IMR-90 (cell line): ENCODE data around the gene PLB1. TPM values are rescaled to one million over a fixed set of nuclear protein-coding genes. Genes with fewer than 3 reads are reported as not detected.

Experiments
- ATAC-seq: fragments of 200-7000 bp; cut with Tn5 transposase; 2 replicates; pipeline ENCODE4 v1.9.1; 2020; ENCODE audit warnings: low read depth, mild to moderate bottlenecking, moderate library complexity
- BruUV-seq: library from RNA; stranded (reverse); fragments of 400-500 nt; replicated peaks from 2 replicates; lab custom pipeline; 2021; lab: Mats Ljungman, UMichigan
- CTCF ChIA-PET: fragments of 300-600 bp; formaldehyde crosslinking; extraction: SDS; loops from one replicate; lab custom pipeline; 2021; ENCODE audit warnings: antibody characterized with exemption; lab: Yijun Ruan, JAX
- POLR2A ChIA-PET: fragments of 300-600 bp; sonication (Branson Sonifier 250); formaldehyde crosslinking; loops from one replicate; lab custom pipeline; 2022; ENCODE audit warnings: antibody characterized with exemption; ENCODE audit not compliant: unreplicated experiment; lab: Charles Lee
- DNase-seq: peaks from one replicate; pipeline ENCODE4 v3.0.0; 2013
- H2AFZ ChIP-seq: replicated peaks from 2 replicates; pipeline ENCODE3; 2013; ENCODE audit warnings: low read length, mild to moderate bottlenecking; ENCODE audit not compliant: poor library complexity
- H2AK5ac ChIP-seq: 2 replicates; pipeline ENCODE4 v1.6.1; 2013; ENCODE audit warnings: low read depth, low read length, inconsistent platforms
- H2AK9ac ChIP-seq: replicated peaks from 2 replicates; pipeline ENCODE3; 2013; ENCODE audit warnings: mild to moderate bottlenecking, low read depth, low read length, moderate library complexity; ENCODE audit not compliant: poor library complexity
- H2BK120ac ChIP-seq: 2 replicates; pipeline ENCODE4 v1.6.1; 2013; ENCODE audit warnings: low read depth, low read length, inconsistent platforms
- H2BK15ac ChIP-seq: 3 replicates; pipeline ENCODE4 v1.6.1; 2013; ENCODE audit warnings: low read depth, low read length, inconsistent platforms
- H2BK20ac ChIP-seq: 2 replicates; pipeline ENCODE4 v1.6.1; 2013; ENCODE audit warnings: low read depth, mild to moderate bottlenecking, inconsistent platforms, low read length, moderate library complexity
- H2BK5ac ChIP-seq: 2 replicates; pipeline ENCODE4 v1.6.1; 2013; ENCODE audit warnings: mild to moderate bottlenecking, low read depth, low read length, inconsistent platforms; ENCODE audit not compliant: poor library complexity, severe bottlenecking
- H3K14ac ChIP-seq: replicated peaks from 2 replicates; pipeline ENCODE4 v1.6.1; 2013; ENCODE audit warnings: low read depth, low read length, inconsistent platforms
- H3K18ac ChIP-seq: 2 replicates; pipeline ENCODE4 v1.6.1; 2013; ENCODE audit warnings: low read depth, low read length, control low read depth
- H3K23ac ChIP-seq: 2 replicates; pipeline ENCODE4 v1.6.1; 2013; ENCODE audit warnings: low read depth, low read length, inconsistent platforms
- H3K27ac ChIP-seq: 2 replicates; pipeline ENCODE4 v1.5.1; 2013; ENCODE audit warnings: mild to moderate bottlenecking, control low read depth, low read length; ENCODE audit not compliant: insufficient read depth
- H3K27me3 ChIP-seq: 2 replicates; pipeline ENCODE4 v1.6.1; 2013; ENCODE audit warnings: low read length; ENCODE audit not compliant: control insufficient read depth, insufficient read depth
- H3K36me3 ChIP-seq: 2 replicates; pipeline ENCODE4 v1.6.1; 2013; ENCODE audit warnings: low read length, mixed read lengths; ENCODE audit not compliant: control insufficient read depth, insufficient read depth
- H3K4ac ChIP-seq: 2 replicates; pipeline ENCODE4 v1.6.1; 2013; ENCODE audit warnings: low read depth, low read length, inconsistent platforms
- H3K4me1 ChIP-seq: 2 replicates; pipeline ENCODE4 v1.6.1; 2013; ENCODE audit warnings: low read length, mixed read lengths; ENCODE audit not compliant: control insufficient read depth, insufficient read depth
- H3K4me2 ChIP-seq: 2 replicates; pipeline ENCODE4 v1.6.1; 2013; ENCODE audit warnings: low read depth, mild to moderate bottlenecking, control low read depth, low read length, moderate library complexity
- H3K4me3 ChIP-seq: 2 replicates; pipeline ENCODE4 v1.5.1; 2013; ENCODE audit warnings: low read depth, mild to moderate bottlenecking, control low read depth, low read length, moderate library complexity; ENCODE audit not compliant: insufficient read depth
- H3K56ac ChIP-seq: 2 replicates; pipeline ENCODE4 v1.6.1; 2013; ENCODE audit warnings: low read length, inconsistent platforms; ENCODE audit not compliant: insufficient read depth; ENCODE audit errors: extremely low read depth
- H3K79me1 ChIP-seq, 2 experiments: 2 replicates each; pipeline ENCODE4 v1.6.1; 2013; ENCODE audit warnings: low read length in 2 of 2, inconsistent platforms in 1 of 2, low read depth in 1 of 2
- H3K9ac ChIP-seq: 2 replicates; pipeline ENCODE4 v1.6.1; 2013; ENCODE audit warnings: low read depth, low read length, control low read depth
- H3K9me1 ChIP-seq: 2 replicates; pipeline ENCODE4 v1.6.1; 2013; ENCODE audit warnings: low read length, inconsistent platforms; ENCODE audit not compliant: insufficient read depth
- H3K9me3 ChIP-seq: 2 replicates; pipeline ENCODE4 v1.6.1; 2013; ENCODE audit warnings: low read length; ENCODE audit not compliant: control insufficient read depth, insufficient read depth
- H4K20me1 ChIP-seq: 2 replicates; pipeline ENCODE4 v1.6.1; 2013; ENCODE audit warnings: low read length, inconsistent platforms; ENCODE audit not compliant: insufficient read depth
- H4K5ac ChIP-seq: 2 replicates; pipeline ENCODE4 v1.6.1; 2013; ENCODE audit warnings: mild to moderate bottlenecking, low read depth, low read length, control low read depth
- H4K8ac ChIP-seq, 2 experiments: 2 replicates each; pipeline ENCODE4 v1.6.1; 2013; ENCODE audit warnings: low read depth in 2 of 2, low read length in 2 of 2, control low read depth in 1 of 2, inconsistent platforms in 1 of 2
- H4K91ac ChIP-seq: 2 replicates; pipeline ENCODE4 v1.6.1; 2013; ENCODE audit warnings: low read depth, low read length, inconsistent platforms; ENCODE audit not compliant: insufficient read depth
- BHLHE40 ChIP-seq: fragments of 150-350 bp; IDR thresholded peaks from 2 replicates; pipeline ENCODE4 v1.6.1; 2016; ENCODE audit warnings: mild to moderate bottlenecking, low read depth, low read length
- CEBPB ChIP-seq: IDR thresholded peaks from 2 replicates; pipeline ENCODE4 v1.6.1; 2012; ENCODE audit warnings: low read depth, low read length, improper control_type of control experiment
- CHD1 ChIP-seq: IDR thresholded peaks from 2 replicates; pipeline ENCODE4 v1.6.1; 2012; ENCODE audit warnings: low read depth, low read length, improper control_type of control experiment
- CTCF ChIP-seq: conservative IDR thresholded peaks from 2 replicates; pipeline ENCODE4 v1.5.1; 2012; ENCODE audit warnings: mild to moderate bottlenecking, low read depth, low read length, improper control_type of control experiment
- FOS ChIP-seq: fragments of 150-350 bp; IDR thresholded peaks from 2 replicates; pipeline ENCODE4 v1.6.1; 2016; ENCODE audit warnings: low read depth, low read length
- MAFK ChIP-seq: IDR thresholded peaks from 2 replicates; pipeline ENCODE4 v1.6.1; 2012; ENCODE audit warnings: low read depth, low read length, improper control_type of control experiment
- MXI1 ChIP-seq: IDR thresholded peaks from 2 replicates; pipeline ENCODE4 v1.6.1; 2012; ENCODE audit warnings: low read depth, mild to moderate bottlenecking, low read length, moderate library complexity, borderline replicate concordance
- NFE2L2 ChIP-seq: fragments of 150-350 bp; IDR thresholded peaks from 2 replicates; pipeline ENCODE4 v1.6.1; 2016; ENCODE audit warnings: low read depth, mild to moderate bottlenecking, low read length
- POLR2A ChIP-seq: IDR thresholded peaks from 2 replicates; pipeline ENCODE4 v1.6.1; 2012; ENCODE audit warnings: mild to moderate bottlenecking, low read depth, low read length
- RAD21 ChIP-seq: IDR thresholded peaks from 2 replicates; pipeline ENCODE4 v1.6.1; 2012; ENCODE audit warnings: low read length, improper control_type of control experiment
- RCOR1 ChIP-seq: IDR thresholded peaks from 2 replicates; pipeline ENCODE4 v1.6.1; 2012; ENCODE audit warnings: mild to moderate bottlenecking, low read length, improper control_type of control experiment; ENCODE audit not compliant: insufficient replicate concordance
- RFX5 ChIP-seq: IDR thresholded peaks from 2 replicates; pipeline ENCODE4 v1.8.0; 2012; ENCODE audit warnings: low read depth, mild to moderate bottlenecking, low read length, moderate library complexity
- WGBS, 2 experiments: methylation state at CpG; one replicate each; pipeline versions ENCODE4 v1.1.5 to v1.1.7; 2013; ENCODE audit warnings: missing lambda C conversion rate in 2 of 2; ENCODE audit not compliant: insufficient read length in 1 of 2; ENCODE audit errors: extremely low coverage in 2 of 2; 5-methylcytosine and 5-hydroxymethylcytosine counted together
- dilution Hi-C: fragments of 300-500 bp; cut with HindIII; formaldehyde crosslinking; loops from one replicate; pipeline ENCODE4 v1.14.3; 2018; ENCODE audit warnings: low sequenced_read_pairs; ENCODE audit not compliant: unreplicated experiment
- in situ Hi-C: fragments of 300-500 bp; cut with MboI; formaldehyde crosslinking; loops from 3 replicates; pipeline ENCODE4 v1.14.3; 2019; ENCODE audit warnings: low sequenced_read_pairs, inconsistent platforms, mixed read lengths
- intact Hi-C: fragments of 100-400 bp; cut with micrococcal nuclease; formaldehyde crosslinking; loops from 2 replicates; pipeline ENCODE4 v1.10.0; 2022
- polyA plus RNA-seq, 3 experiments: library from polyadenylated mRNA; depleted of rRNA; stranded (reverse); fragments of >200 nt; gene quantifications; 2 replicates each; pipeline ENCODE4 v1.2.3, GENCODE V29; 2012; ENCODE audit warnings: low replicate concordance in 1 of 3
- total RNA-seq: library from RNA; depleted of rRNA; stranded (reverse); fragments of >200 nt; gene quantifications from 2 replicates; pipeline ENCODE4 v1.2.3, GENCODE V29; 2012
- TF ChIP-seq, protein P1 (sequence below): fragments of 150-350 bp; IDR thresholded peaks from 2 replicates; pipeline ENCODE4 v1.6.1; 2016; ENCODE audit warnings: low read depth, mild to moderate bottlenecking, low read length, moderate library complexity, borderline replicate concordance
- TF ChIP-seq, protein P2 (sequence below): fragments of 150-350 bp; IDR thresholded peaks from 2 replicates; pipeline ENCODE4 v1.6.1; 2017; ENCODE audit warnings: mild to moderate bottlenecking, antibody characterized with exemption, low read length, low read depth

PLB1 gene
- total and polyA plus RNA-seq, 2 of the 4 experiments (the other 2 are of a cell fraction), result 0.74 to 0.90 TPM

DNA sequence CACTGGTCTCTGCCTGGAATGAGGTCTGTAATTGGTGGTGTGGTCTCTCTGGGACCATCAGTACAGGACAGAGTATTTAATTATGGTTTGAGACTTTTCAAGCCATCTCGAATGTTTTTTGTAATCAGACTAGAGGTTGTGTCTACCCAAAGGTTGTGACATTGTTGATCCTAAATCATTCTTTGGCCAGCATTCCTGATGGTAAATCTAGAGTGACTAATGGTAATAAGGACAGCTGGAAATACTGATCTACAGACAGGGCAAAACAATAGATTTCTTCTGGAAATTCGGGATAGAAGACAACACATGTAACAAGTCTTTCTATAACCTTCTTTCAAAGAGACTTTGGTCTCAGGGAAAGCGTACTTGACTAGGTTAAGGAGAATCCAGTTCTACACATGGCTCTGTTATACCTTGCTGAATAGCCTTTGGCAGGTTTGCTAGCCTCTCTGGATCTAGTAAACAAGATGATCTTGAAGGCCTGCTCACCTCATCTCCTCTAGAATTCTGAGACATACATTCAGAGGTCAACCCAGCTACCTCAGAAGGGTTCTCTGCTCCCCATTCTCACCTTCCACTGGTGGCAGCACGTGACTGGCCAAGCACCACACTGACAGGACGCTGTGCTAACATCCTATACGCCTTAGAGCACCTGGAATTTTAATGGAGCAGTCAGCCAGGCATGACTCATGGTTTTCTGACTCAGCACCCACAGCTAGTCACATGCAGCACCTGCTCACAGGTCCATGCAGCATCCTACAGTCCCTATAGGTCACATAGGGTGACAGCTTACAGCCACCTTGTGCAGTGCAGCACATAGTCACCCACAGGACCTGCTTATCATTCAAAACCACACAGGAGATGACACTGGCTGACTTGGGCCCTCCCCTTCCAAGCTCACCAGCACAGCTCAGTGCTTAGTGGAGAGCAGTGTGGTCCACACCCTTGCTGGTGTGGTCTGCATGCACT lies 12.2 kb downstream of the PLB1 start:
- no peak overlapping the region for H2AK9ac ChIP-seq
- ChIA-PET POLR2A (no interaction called here), CTCF (no interaction called here)
- H3K18ac ChIP-seq, result no peak overlapping the region
- H2AFZ ChIP-seq, result no peak overlapping the region
- no peak overlapping the region for H3K56ac ChIP-seq
- H3K27ac ChIP-seq, result no peak overlapping the region
- no peak overlapping the region for H2BK15ac ChIP-seq
- no peak overlapping the region for H2AK5ac ChIP-seq
- in situ Hi-C loops, result no loop called here
- no peak overlapping the region for H3K4me3 ChIP-seq
- no peaks in the 10 kb centered on the region for H3K36me3 ChIP-seq
- H3K4me1 ChIP-seq, result no peaks in the 10 kb centered on the region
- intact Hi-C loops, result no loop called here
- no peak overlapping the region for H4K8ac ChIP-seq
- no peak overlapping the region for H3K14ac ChIP-seq
- H3K27me3 ChIP-seq, result peaks cover 47% of the 10 kb centered on the region
- dilution Hi-C loops, result no loop called here
- no peak overlapping the region for H3K23ac ChIP-seq
- no peaks in the 10 kb centered on the region for H4K20me1 ChIP-seq
- no TSS peak for BruUV-seq
- H2BK20ac ChIP-seq, result no peak overlapping the region
- no peak overlapping the region for H3K9ac ChIP-seq
- H3K9me3 ChIP-seq, result peaks cover 3% of the 10 kb centered on the region; the same call in 1 of the 2 replicates
- WGBS, 2 experiments, result 71% methylated on average over 4 of the region's 6 CpGs; no CpG with 5 or more reads in 1 of the 2 experiments
- H3K4me2 ChIP-seq, result no peak overlapping the region
- TF ChIP-seq CTCF (no peak), BHLHE40 (peak; percentile 30; the same call in 1 of the 2 replicates), FOS (no peak), MXI1 (no peak), RAD21 (no peak), RFX5 (no peak), CEBPB (no peak), RCOR1 (no peak), NFE2L2 (no peak), POLR2A (no peak), MAFK (no peak), CHD1 (no peak)
- TF ChIP-seq, protein P1, sequence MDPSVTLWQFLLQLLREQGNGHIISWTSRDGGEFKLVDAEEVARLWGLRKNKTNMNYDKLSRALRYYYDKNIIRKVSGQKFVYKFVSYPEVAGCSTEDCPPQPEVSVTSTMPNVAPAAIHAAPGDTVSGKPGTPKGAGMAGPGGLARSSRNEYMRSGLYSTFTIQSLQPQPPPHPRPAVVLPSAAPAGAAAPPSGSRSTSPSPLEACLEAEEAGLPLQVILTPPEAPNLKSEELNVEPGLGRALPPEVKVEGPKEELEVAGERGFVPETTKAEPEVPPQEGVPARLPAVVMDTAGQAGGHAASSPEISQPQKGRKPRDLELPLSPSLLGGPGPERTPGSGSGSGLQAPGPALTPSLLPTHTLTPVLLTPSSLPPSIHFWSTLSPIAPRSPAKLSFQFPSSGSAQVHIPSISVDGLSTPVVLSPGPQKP, result no peak
- TF ChIP-seq, protein P2, sequence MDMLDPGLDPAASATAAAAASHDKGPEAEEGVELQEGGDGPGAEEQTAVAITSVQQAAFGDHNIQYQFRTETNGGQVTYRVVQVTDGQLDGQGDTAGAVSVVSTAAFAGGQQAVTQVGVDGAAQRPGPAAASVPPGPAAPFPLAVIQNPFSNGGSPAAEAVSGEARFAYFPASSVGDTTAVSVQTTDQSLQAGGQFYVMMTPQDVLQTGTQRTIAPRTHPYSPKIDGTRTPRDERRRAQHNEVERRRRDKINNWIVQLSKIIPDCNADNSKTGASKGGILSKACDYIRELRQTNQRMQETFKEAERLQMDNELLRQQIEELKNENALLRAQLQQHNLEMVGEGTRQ, result peak; percentile 12; the same call in 1 of the 2 replicates
- ATAC-seq (no peak), DNase-seq (peak; percentile 17)
- no peaks in the 10 kb centered on the region for H3K79me1 ChIP-seq
- no peak overlapping the region for H3K4ac ChIP-seq
- H4K5ac ChIP-seq, result no peak overlapping the region
- H2BK5ac ChIP-seq, result no peak overlapping the region
- H2BK120ac ChIP-seq, result no peak overlapping the region
- no peak overlapping the region for H4K91ac ChIP-seq
- no peaks in the 10 kb centered on the region; the same call in 1 of the 2 replicates for H3K9me1 ChIP-seq
